GM21825 (cell line): ENCODE results near the gene ATOX1.

ENCODE experiments used
- ATAC-seq: cut with Tn5 transposase; IDR thresholded peaks from one replicate; pipeline ENCODE4 v1.9.1; 2021; ENCODE audit warnings: mild to moderate bottlenecking, moderate library complexity; ENCODE audit not compliant: unreplicated experiment

The ATOX1 gene

GRCh38 chr5:151770383-151771258, 12.2 kb upstream of the ATOX1 start:
- ATAC-seq = peak; percentile 28

GRCh38 chr5:151766975-151767374, 8.5 kb upstream of the ATOX1 start:
- no peak for ATAC-seq

- no peak for ATAC-seq
Measured at GRCh38 chr5:151764801-151765200, 6.4 kb upstream of the ATOX1 start.

GRCh38 chr5:151758141-151758429, 346 bp downstream of the ATOX1 start:
- ATAC-seq = no peak

- no peak for ATAC-seq
Measured at GRCh38 chr5:151757233-151758140, 944 bp downstream of the ATOX1 start.

- ATAC-seq = no peak
Measured at GRCh38 chr5:151755383-151755782, 3.0 kb downstream of the ATOX1 start.

- ATAC-seq = no peak
Measured at GRCh38 chr5:151751593-151751992, 6.8 kb downstream of the ATOX1 start.

- ATAC-seq = no peak
Measured at GRCh38 chr5:151751091-151751490, 7.3 kb downstream of the ATOX1 start.

DNA sequence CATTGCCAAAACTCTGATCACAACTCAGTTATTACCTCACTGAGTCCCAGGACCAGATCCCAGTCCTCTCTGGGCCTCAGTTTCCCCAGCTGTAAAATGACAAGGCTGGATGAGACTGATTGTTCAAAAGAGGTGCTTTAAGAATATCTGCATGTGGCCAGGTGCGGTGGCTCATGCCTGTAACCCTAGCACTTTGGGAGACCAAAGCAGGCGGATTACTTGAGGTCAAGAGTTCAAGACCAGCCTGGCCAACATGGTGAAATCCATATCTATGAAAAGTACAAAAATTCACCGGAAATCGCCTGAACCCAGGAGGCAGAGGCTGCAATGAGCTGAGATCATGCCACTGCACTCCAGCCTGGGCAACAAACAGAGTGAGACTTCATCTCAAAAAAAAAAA, 8.3 kb downstream of the ATOX1 start:
- no peak for ATAC-seq

GRCh38 chr5:151745071-151745705, 13.2 kb downstream of the ATOX1 start:
- peak; percentile 48 for ATAC-seq

- no peak for ATAC-seq
Measured at GRCh38 chr5:151743530-151743929, 14.9 kb downstream of the ATOX1 start.

DNA sequence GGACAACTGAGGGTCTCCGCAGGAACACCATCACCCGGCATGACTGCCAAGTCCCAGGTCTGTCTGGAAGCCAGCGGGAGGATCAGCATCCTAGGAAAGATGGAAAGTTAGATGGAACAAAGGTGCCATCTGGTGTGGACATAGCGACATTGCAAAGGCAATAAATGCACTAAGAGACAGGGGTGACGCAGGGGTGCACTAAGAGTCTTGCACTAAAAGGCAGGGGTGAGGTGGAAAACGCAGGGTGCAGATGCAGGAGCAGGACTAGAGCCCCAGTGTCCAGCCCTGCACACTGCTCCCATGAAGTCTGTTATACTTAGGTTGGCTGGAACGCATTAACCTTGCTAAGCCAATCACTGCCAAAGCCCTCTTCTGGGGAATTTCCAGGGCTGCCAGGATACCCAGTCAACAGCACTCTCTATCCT, 15.5 kb downstream of the ATOX1 start:
- no peak for ATAC-seq

- no peak for ATAC-seq
Measured at GRCh38 chr5:151741678-151742423, 16.6 kb downstream of the ATOX1 start.

DNA sequence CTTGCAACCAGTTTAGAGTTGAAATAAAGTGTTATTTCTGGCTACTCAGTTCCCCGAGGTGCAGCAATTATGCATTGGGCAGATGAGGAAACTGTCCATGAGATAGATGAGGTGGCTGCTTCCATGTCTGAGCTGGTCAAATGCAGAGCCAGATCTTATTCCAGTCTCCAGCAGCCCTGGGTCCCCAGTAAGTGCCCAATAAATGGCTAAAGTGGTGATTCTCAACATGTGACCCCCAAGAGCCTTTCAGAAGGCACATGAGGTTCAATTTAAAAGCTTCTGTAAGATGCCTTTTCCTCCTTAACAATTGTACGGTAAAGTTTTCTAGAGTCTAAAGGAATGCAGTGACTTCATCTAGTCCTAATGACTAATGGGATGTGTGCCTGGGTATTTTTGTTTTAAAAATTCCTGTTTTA, 17.5 kb downstream of the ATOX1 start:
- peak; percentile 9 for ATAC-seq

DNA sequence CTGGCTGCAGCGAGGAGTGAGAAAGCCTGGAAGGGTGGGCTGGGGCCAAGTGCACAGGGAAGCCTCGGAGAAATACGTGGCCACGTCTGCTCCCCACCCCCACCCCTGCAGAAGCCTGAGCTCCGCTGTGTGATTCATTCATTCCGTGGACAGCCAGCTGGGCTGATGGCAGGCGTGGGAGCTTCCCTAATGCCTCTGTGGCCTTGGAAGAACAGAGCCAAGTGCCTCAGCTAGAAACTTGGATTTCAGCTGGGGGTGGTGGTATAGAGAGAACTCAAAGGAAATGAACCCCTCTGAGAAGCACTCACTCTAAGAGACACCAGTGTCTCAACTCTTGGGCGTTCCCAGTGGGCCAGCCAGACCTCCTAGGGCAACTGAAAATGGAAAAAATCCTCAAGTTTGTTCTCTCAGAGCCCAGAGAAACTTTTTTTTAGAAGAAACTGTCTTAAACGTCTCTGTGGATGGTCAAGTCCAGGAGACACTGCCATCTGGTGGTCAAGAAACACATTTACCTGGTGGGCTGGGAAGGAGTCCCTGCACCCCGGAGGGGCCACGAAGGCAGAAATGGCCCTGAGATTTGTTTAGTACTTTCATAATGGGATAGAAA, 18.0 kb downstream of the ATOX1 start:
- peak; percentile 61 for ATAC-seq

DNA sequence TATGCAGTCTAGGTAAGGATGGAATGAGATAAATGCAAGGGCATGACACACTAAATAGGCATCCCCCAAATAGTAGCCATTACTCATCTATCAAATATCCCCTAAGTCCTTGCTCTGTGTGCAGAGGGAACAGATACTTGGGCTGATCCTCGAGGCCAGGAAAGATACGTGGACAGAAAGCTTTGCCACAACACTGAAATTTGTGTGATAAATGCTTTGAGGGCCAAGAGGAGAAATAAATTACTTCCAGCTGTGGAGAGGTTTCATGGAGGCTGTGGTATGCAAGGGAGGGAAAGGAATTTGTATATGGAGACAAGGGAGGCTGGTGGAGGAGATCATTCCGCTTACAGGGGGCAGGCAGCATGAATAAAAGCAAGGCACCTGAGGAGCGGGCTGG, 18.5 kb downstream of the ATOX1 start:
- ATAC-seq = no peak

- no peak for ATAC-seq
Measured at GRCh38 chr5:151739395-151739794, 19.0 kb downstream of the ATOX1 start.

GRCh38 chr5:151738125-151738848, 20.1 kb downstream of the ATOX1 start:
- no peak for ATAC-seq

DNA sequence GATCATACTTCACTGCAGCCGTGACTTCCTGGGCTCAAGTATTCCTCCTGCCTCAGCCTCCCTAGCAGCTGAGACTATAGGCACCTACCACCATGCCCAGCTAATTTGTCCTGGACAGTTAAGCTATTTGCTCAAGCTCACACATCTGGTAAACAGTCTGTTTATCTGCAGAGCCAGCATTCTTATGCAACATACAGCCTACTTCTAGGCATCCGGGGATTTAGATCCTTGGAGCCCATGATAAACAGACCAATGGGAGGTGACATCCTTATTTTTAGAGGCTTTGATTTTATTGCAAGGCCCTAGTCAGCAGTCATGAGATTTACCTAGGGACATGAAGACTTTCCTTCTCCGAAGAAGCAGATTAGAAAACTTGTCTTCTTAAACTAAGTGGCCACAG, 21.0 kb downstream of the ATOX1 start:
- no peak for ATAC-seq

GRCh38 chr5:151735646-151736045, 22.8 kb downstream of the ATOX1 start:
- no peak for ATAC-seq
